Uterus (tissue), 2 donors: ENCODE measurements around the gene KNOP1.

Source experiments
- CTCF ChIP-seq, 4 experiments: fragments of 200-600 bp in 2 of 4; fragments of 450-650 bp in 2 of 4; sonication (generic) in 2 of 4; IDR thresholded peaks; one replicate each; pipeline ENCODE4 v1.5.1; 2016 to 2019; ENCODE audit warnings: antibody characterized with exemption in 4 of 4, mild to moderate bottlenecking in 2 of 4, moderate library complexity in 1 of 4
- POLR2A ChIP-seq, 2 donors: fragments of 450-650 bp; IDR thresholded peaks; one replicate each; pipeline ENCODE4 v1.6.1; 2016; ENCODE audit warnings: antibody characterized with exemption in 2 of 2, mild to moderate bottlenecking in 1 of 2, moderate library complexity in 1 of 2

GRCh38 chr16:19691161-19691711 is 26.8 kb downstream of the KNOP1 start:
- TF ChIP-seq POLR2A (IDR thresholded peaks at IDR 0.05) (no peak), CTCF (IDR thresholded peaks at IDR 0.05) (no peak)
